Measurements from ENCODE around the gene TTC33. TPM values are rescaled to one million over a fixed set of nuclear protein-coding genes. Genes with fewer than 3 reads are reported as not detected.

TTC33 gene
- polyA plus RNA-seq, 1 of the 3 experiments (the other 2 are of a cell fraction), result 2.2 TPM

DNA sequence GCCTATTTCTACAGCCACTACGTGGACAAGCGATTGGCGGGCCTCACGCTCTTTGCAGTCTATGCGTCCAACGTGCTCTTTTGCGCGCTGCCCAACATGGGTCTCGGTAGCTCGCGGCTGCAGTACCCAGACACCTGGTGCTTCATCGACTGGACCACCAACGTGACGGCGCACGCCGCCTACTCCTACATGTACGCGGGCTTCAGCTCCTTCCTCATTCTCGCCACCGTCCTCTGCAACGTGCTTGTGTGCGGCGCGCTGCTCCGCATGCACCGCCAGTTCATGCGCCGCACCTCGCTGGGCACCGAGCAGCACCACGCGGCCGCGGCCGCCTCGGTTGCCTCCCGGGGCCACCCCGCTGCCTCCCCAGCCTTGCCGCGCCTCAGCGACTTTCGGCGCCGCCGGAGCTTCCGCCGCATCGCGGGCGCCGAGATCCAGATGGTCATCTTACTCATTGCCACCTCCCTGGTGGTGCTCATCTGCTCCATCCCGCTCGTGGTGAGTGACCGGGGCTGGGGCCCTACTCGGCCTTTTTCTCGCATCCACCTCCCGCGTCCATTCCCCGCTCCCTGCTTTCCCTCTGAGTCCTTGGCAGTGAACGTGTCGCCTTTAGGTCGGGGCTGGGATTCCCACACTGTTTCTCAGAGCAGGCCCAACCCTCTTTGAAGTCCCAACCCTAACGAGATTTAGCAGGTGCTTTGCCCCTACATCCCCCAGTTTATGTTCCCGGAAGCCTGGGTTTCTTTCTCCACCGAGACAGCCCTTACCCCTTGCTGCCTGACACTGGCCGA, 74.2 kb downstream of the TTC33 start:
- POLR2A ChIA-PET, result no interaction called here
- no peaks in the 10 kb centered on the region for H3K79me2 ChIP-seq (ENCODE audit: insufficient read depth)
- peaks cover 4% of the 10 kb centered on the region for H3F3A ChIP-seq (replicated peaks; ENCODE audit: insufficient read depth)
- no peak overlapping the region for H3K27ac ChIP-seq (ENCODE audit: low read depth in 2 of 2, low read length in 1 of 2)
- TF ChIP-seq TAF1 (IDR thresholded peaks at IDR 0.05; ENCODE audit: borderline replicate concordance, low read depth, low read length) (no peak), MXI1 (IDR thresholded peaks at IDR 0.05; ENCODE audit: low read depth, low read length) (no peak), RFX5 (IDR thresholded peaks at IDR 0.05; ENCODE audit: low read length) (no peak), FOXJ3 (CRISPR knock-in tag; IDR thresholded peaks at IDR 0.05) (no peak), NRF1 (IDR thresholded peaks at IDR 0.05; ENCODE audit: low read depth, low read length) (no peak), ELF1 (IDR thresholded peaks at IDR 0.05) (no peak), YY1 (IDR thresholded peaks at IDR 0.05; ENCODE audit: low read depth) (no peak), EZH2phosphoT487 (IDR thresholded peaks at IDR 0.05; ENCODE audit: borderline replicate concordance, low read depth) (no peak), RCOR1 (IDR thresholded peaks at IDR 0.05; ENCODE audit: low read length) (no peak), CHD2 (IDR thresholded peaks at IDR 0.05; ENCODE audit: low read length, partially characterized antibody) (no peak), GABPA (IDR thresholded peaks at IDR 0.05; ENCODE audit: low read depth) (no peak), EP300 (IDR thresholded peaks at IDR 0.05; ENCODE audit: borderline replicate concordance in 1 of 2, low read depth in 1 of 2, low read length in 1 of 2) (no peak), FOSL2 (IDR thresholded peaks at IDR 0.05; ENCODE audit: borderline replicate concordance, low read depth) (no peak), RAD21 (IDR thresholded peaks at IDR 0.05; ENCODE audit: low read length) (no peak), FOXM1 (IDR thresholded peaks at IDR 0.05; ENCODE audit: low read depth) (no peak)
- TF ChIP-seq, protein P1, sequence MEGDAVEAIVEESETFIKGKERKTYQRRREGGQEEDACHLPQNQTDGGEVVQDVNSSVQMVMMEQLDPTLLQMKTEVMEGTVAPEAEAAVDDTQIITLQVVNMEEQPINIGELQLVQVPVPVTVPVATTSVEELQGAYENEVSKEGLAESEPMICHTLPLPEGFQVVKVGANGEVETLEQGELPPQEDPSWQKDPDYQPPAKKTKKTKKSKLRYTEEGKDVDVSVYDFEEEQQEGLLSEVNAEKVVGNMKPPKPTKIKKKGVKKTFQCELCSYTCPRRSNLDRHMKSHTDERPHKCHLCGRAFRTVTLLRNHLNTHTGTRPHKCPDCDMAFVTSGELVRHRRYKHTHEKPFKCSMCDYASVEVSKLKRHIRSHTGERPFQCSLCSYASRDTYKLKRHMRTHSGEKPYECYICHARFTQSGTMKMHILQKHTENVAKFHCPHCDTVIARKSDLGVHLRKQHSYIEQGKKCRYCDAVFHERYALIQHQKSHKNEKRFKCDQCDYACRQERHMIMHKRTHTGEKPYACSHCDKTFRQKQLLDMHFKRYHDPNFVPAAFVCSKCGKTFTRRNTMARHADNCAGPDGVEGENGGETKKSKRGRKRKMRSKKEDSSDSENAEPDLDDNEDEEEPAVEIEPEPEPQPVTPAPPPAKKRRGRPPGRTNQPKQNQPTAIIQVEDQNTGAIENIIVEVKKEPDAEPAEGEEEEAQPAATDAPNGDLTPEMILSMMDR (IDR thresholded peaks at IDR 0.05), result no peak
- TF ChIP-seq, protein P2, sequence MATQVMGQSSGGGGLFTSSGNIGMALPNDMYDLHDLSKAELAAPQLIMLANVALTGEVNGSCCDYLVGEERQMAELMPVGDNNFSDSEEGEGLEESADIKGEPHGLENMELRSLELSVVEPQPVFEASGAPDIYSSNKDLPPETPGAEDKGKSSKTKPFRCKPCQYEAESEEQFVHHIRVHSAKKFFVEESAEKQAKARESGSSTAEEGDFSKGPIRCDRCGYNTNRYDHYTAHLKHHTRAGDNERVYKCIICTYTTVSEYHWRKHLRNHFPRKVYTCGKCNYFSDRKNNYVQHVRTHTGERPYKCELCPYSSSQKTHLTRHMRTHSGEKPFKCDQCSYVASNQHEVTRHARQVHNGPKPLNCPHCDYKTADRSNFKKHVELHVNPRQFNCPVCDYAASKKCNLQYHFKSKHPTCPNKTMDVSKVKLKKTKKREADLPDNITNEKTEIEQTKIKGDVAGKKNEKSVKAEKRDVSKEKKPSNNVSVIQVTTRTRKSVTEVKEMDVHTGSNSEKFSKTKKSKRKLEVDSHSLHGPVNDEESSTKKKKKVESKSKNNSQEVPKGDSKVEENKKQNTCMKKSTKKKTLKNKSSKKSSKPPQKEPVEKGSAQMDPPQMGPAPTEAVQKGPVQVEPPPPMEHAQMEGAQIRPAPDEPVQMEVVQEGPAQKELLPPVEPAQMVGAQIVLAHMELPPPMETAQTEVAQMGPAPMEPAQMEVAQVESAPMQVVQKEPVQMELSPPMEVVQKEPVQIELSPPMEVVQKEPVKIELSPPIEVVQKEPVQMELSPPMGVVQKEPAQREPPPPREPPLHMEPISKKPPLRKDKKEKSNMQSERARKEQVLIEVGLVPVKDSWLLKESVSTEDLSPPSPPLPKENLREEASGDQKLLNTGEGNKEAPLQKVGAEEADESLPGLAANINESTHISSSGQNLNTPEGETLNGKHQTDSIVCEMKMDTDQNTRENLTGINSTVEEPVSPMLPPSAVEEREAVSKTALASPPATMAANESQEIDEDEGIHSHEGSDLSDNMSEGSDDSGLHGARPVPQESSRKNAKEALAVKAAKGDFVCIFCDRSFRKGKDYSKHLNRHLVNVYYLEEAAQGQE (IDR thresholded peaks at IDR 0.05; ENCODE audit: low read depth, low read length), result no peak
- CTCF ChIA-PET, result interaction anchor here (0.6 to 1.5 kb wide), 2 partner anchors 689 to 733 kb away, joined by 3 read pairs; no protein-coding TSS in a partner anchor
- H3K9me3 ChIP-seq, result no peaks in the 10 kb centered on the region
- H3K4me3 ChIP-seq (ENCODE audit: low read depth in 2 of 2, low read length in 1 of 2), result no peak overlapping the region
- DNase-seq, result peak; percentile 16
- peaks cover 6 to 11% of the 10 kb centered on the region in 2 experiments; a peak in 2 of 4 replicates for H3K4me1 ChIP-seq (ENCODE audit: control insufficient read depth in 1 of 2, insufficient read depth in 2 of 2, low read depth in 1 of 2, low read length in 1 of 2)
- H3K36me3 ChIP-seq (replicated peaks in 1 of 2; ENCODE audit: control insufficient read depth in 1 of 2, insufficient read depth in 2 of 2, low read length in 1 of 2), result no peaks in the 10 kb centered on the region
- 27% methylated on average over 66 of the region's 67 CpGs for WGBS (ENCODE audit: low lambda C conversion rate)
- H3K9me2 ChIP-seq, result no peaks in the 10 kb centered on the region
- no peaks in the 10 kb centered on the region; the same call in 1 of the 2 replicates for H4K20me1 ChIP-seq (ENCODE audit: insufficient read depth)
- H2AFZ ChIP-seq (ENCODE audit: low read depth), result no peak overlapping the region
- H3K27me3 ChIP-seq (ENCODE audit: insufficient read depth), result peaks cover 58% of the 10 kb centered on the region
- no peak overlapping the region for H3K9ac ChIP-seq
- no peak overlapping the region for H3K4me2 ChIP-seq

Data from SK-N-SH (cell line).